NCI-H2081 treated with DMSO at 0.1 percent for 48 hours (cell line): ENCODE results near the gene TIMP2.

Experiments
- DNase-seq: peaks from one replicate; lab custom pipeline; 2025; lab: John Stamatoyannopoulos, UW

TIMP2 gene

GRCh38 chr17:78815696-78816095, 109.5 kb downstream of the TIMP2 start:
- DNase-seq: no peak

- DNase-seq: no peak
Observed at GRCh38 chr17:78812855-78813254, 112.3 kb downstream of the TIMP2 start.

GRCh38 chr17:78808163-78808562, 117.0 kb downstream of the TIMP2 start:
- no peak for DNase-seq

- DNase-seq: no peak
Observed at GRCh38 chr17:78806451-78806850, 118.7 kb downstream of the TIMP2 start.

DNA sequence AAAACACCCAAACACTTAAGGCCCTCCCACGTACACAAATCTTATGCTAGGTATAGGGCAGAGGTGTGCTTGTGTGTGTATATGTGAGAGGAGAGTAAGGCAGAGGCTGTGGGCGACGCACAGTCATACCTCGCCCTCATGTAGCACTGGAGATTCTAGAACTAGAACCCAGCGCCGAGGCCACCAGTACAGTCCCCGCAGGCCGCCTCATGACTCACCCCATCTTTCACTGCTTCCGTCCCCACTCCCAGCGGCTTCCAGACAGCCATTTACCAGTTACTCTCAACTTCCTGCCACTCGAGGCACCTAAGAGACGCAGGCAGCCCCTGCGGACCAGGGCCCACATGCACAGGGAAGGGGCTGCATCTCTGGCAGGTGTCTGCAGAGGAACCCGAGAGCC, 119.9 kb downstream of the TIMP2 start:
- DNase-seq: no peak

GRCh38 chr17:78804777-78805176, 120.4 kb downstream of the TIMP2 start:
- no peak for DNase-seq

- DNase-seq: no peak
Observed at GRCh38 chr17:78803186-78803845, 121.9 kb downstream of the TIMP2 start.
